ENCODE results near the gene GAL3ST3. TPM values are rescaled to one million over a fixed set of nuclear protein-coding genes. Genes with fewer than 3 reads are reported as not detected.

Gene GAL3ST3
- total and polyA plus RNA-seq, 2 of the 8 experiments (the other 6 are each of a cell fraction or from before 2014, with no cell fraction given): 21.1 to 21.4 TPM

- no peak for TF ChIP-seq EZH2 (IDR thresholded peaks at IDR 0.05; ENCODE audit: low read depth, low read length, severe bottlenecking)
- TF ChIP-seq SP4 (IDR thresholded peaks at IDR 0.05; ENCODE audit: low read length): no peak
- no peak for TF ChIP-seq KDM4A (IDR thresholded peaks at IDR 0.05; ENCODE audit: low read depth, low read length, severe bottlenecking)
- no peak for TF ChIP-seq FOSL1 (IDR thresholded peaks at IDR 0.05; ENCODE audit: insufficient read depth, low read depth, low read length)
- TF ChIP-seq, protein P1, sequence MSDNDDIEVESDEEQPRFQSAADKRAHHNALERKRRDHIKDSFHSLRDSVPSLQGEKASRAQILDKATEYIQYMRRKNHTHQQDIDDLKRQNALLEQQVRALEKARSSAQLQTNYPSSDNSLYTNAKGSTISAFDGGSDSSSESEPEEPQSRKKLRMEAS (IDR thresholded peaks at IDR 0.05): no peak
- no peak for TF ChIP-seq SIX5 (IDR thresholded peaks at IDR 0.05; ENCODE audit: low read depth, low read length)
- TF ChIP-seq, protein P2, sequence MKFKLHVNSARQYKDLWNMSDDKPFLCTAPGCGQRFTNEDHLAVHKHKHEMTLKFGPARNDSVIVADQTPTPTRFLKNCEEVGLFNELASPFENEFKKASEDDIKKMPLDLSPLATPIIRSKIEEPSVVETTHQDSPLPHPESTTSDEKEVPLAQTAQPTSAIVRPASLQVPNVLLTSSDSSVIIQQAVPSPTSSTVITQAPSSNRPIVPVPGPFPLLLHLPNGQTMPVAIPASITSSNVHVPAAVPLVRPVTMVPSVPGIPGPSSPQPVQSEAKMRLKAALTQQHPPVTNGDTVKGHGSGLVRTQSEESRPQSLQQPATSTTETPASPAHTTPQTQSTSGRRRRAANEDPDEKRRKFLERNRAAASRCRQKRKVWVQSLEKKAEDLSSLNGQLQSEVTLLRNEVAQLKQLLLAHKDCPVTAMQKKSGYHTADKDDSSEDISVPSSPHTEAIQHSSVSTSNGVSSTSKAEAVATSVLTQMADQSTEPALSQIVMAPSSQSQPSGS (IDR thresholded peaks at IDR 0.05; ENCODE audit: low read length): no peak
- TF ChIP-seq RFX5 (IDR thresholded peaks at IDR 0.05; ENCODE audit: borderline replicate concordance, low read depth, low read length): no peak
These were observed 22.4 kb upstream of the GAL3ST3 start (continued) for GRCh38 chr11:66071381-66071801.

All from H1 (cell line).